Neuronal stem cell (in vitro differentiated cells): ENCODE data around the gene CHN2.

ENCODE experiments used
- DNase-seq: peaks from one replicate; pipeline ENCODE4 v3.0.0-alpha.2; 2013; ENCODE audit warnings: low spot score
- H2AFZ ChIP-seq: one replicate; pipeline ENCODE4 v1.6.1; 2013; ENCODE audit warnings: mild to moderate bottlenecking, low read length, inconsistent platforms
- H2AK5ac ChIP-seq: 2 replicates; pipeline ENCODE4 v1.6.1; 2013; ENCODE audit warnings: low read depth, mild to moderate bottlenecking, inconsistent platforms, low read length, moderate library complexity, mixed read lengths
- H2BK120ac ChIP-seq: 2 replicates; pipeline ENCODE4 v1.6.1; 2013; ENCODE audit warnings: low read depth, mild to moderate bottlenecking, inconsistent platforms, low read length, moderate library complexity, mixed read lengths
- H2BK12ac ChIP-seq: one replicate; pipeline ENCODE4 v1.6.1; 2013; ENCODE audit warnings: low read length, inconsistent platforms
- H2BK15ac ChIP-seq: 2 replicates; pipeline ENCODE4 v1.6.1; 2013; ENCODE audit warnings: mild to moderate bottlenecking, low read length, inconsistent platforms, mixed read lengths
- H2BK5ac ChIP-seq: one replicate; pipeline ENCODE4 v1.6.1; 2013; ENCODE audit warnings: inconsistent platforms, mild to moderate bottlenecking, low read length, moderate library complexity
- H3K14ac ChIP-seq: one replicate; pipeline ENCODE4 v1.6.1; 2013; ENCODE audit warnings: low read length, inconsistent platforms
- H3K18ac ChIP-seq: 2 replicates; pipeline ENCODE4 v1.6.1; 2013; ENCODE audit warnings: low read length, inconsistent platforms
- H3K23ac ChIP-seq: 2 replicates; pipeline ENCODE4 v1.6.1; 2013; ENCODE audit warnings: low read depth, mild to moderate bottlenecking, mixed read lengths, low read length, inconsistent platforms; ENCODE audit not compliant: poor library complexity
- H3K27ac ChIP-seq: replicated peaks from 3 replicates; pipeline ENCODE4 v1.5.1; 2013; ENCODE audit warnings: low read length, inconsistent platforms
- H3K27me3 ChIP-seq, 3 experiments: 2 replicates each; pipeline ENCODE4 v1.6.1; 2013; ENCODE audit warnings: low read length in 3 of 3, mild to moderate bottlenecking in 2 of 3, inconsistent platforms in 1 of 3, low read depth in 1 of 3, mixed read lengths in 1 of 3, moderate library complexity in 1 of 3; ENCODE audit not compliant: control insufficient read depth in 3 of 3, insufficient read depth in 3 of 3
- H3K36me3 ChIP-seq, 2 donors: replicated peaks in 1 of 2; 2 replicates each; pipeline ENCODE4 v1.6.1; 2013; ENCODE audit warnings: low read length in 2 of 2; ENCODE audit not compliant: control insufficient read depth in 2 of 2, insufficient read depth in 2 of 2
- H3K4ac ChIP-seq: 2 replicates; pipeline ENCODE4 v1.6.1; 2013; ENCODE audit warnings: inconsistent platforms, mild to moderate bottlenecking, low read length, moderate library complexity
- H3K4me1 ChIP-seq, 2 donors: 1 replicate in 1 of 2; 2 replicates in 1 of 2; pipeline ENCODE4 v1.6.1; 2013; ENCODE audit warnings: low read length in 2 of 2, low read depth in 1 of 2; ENCODE audit not compliant: control insufficient read depth in 2 of 2, insufficient read depth in 1 of 2
- H3K4me2 ChIP-seq: one replicate; pipeline ENCODE4 v1.6.1; 2013; ENCODE audit warnings: mild to moderate bottlenecking, low read length, inconsistent platforms; ENCODE audit not compliant: insufficient read depth, poor library complexity, severe bottlenecking
- H3K4me3 ChIP-seq, 2 donors: 2 replicates each; pipeline ENCODE4 v1.5.1; 2013; ENCODE audit warnings: low read length in 2 of 2, mild to moderate bottlenecking in 2 of 2, inconsistent platforms in 1 of 2, moderate library complexity in 1 of 2
- H3K79me1 ChIP-seq: one replicate; pipeline ENCODE4 v1.6.1; 2013; ENCODE audit warnings: low read depth, mild to moderate bottlenecking, inconsistent platforms, low read length, moderate library complexity
- H3K9ac ChIP-seq: one replicate; pipeline ENCODE4 v1.6.1; 2013; ENCODE audit warnings: mild to moderate bottlenecking, low read depth, low read length, inconsistent platforms; ENCODE audit not compliant: poor library complexity
- H3K9me3 ChIP-seq, 2 donors: replicated peaks in 1 of 2; 2 replicates each; pipeline versions ENCODE3 to v1.6.1; 2013; ENCODE audit warnings: low read length in 2 of 2, mild to moderate bottlenecking in 2 of 2, inconsistent platforms in 1 of 2, low read depth in 1 of 2, mixed read lengths in 1 of 2, moderate library complexity in 1 of 2; ENCODE audit not compliant: control insufficient read depth in 2 of 2, insufficient read depth in 1 of 2
- H4K8ac ChIP-seq: one replicate; pipeline ENCODE4 v1.6.1; 2013; ENCODE audit warnings: low read depth, mild to moderate bottlenecking, inconsistent platforms, low read length, moderate library complexity
- H4K91ac ChIP-seq: one replicate; pipeline ENCODE4 v1.6.1; 2013; ENCODE audit warnings: low read length, low read depth, mild to moderate bottlenecking, inconsistent platforms; ENCODE audit not compliant: poor library complexity
- WGBS, 2 donors: extraction: QIAGEN DNeasy Blood & Tissue Kit; methylation state at CpG; one replicate each; pipeline ENCODE4 v1.1.7; 2013; ENCODE audit warnings: missing lambda C conversion rate in 2 of 2, mixed read lengths in 1 of 2; ENCODE audit not compliant: insufficient read length in 2 of 2, insufficient replicate concordance in 1 of 2; ENCODE audit errors: extremely low coverage in 2 of 2; 5-methylcytosine and 5-hydroxymethylcytosine counted together

The CHN2 gene

GRCh38 chr7:29471444-29472138, 277.0 kb downstream of the CHN2 start:
- H4K8ac ChIP-seq, result no peak overlapping the region
- H3K4me2 ChIP-seq, result no peak overlapping the region
- H3K27ac ChIP-seq, result no peak overlapping the region
- H3K4ac ChIP-seq, result no peak overlapping the region
- no CpG with 5 or more reads among the region's 13 CpGs for WGBS, 2 donors
- H3K18ac ChIP-seq, result no peak overlapping the region
- H3K23ac ChIP-seq, result no peak overlapping the region
- no peak overlapping the region for H4K91ac ChIP-seq
- no peak overlapping the region for H2BK5ac ChIP-seq
- H3K14ac ChIP-seq, result no peak overlapping the region
- H3K27me3 ChIP-seq, result peaks cover 0 to 27% (median 0%) of the 10 kb centered on the region in 3 experiments
- no peaks in the 10 kb centered on the region for H3K36me3 ChIP-seq
- no peak overlapping the region for H3K9ac ChIP-seq
- H2AK5ac ChIP-seq, result no peak overlapping the region
- DNase-seq, result no peak
- H3K4me3 ChIP-seq, result no peak overlapping the region
- no peak overlapping the region for H2BK12ac ChIP-seq
- H3K79me1 ChIP-seq, result no peaks in the 10 kb centered on the region
- H3K4me1 ChIP-seq, result no peaks in the 10 kb centered on the region
- no peak overlapping the region for H2BK120ac ChIP-seq
- H3K9me3 ChIP-seq, result no peaks in the 10 kb centered on the region
- no peak overlapping the region for H2BK15ac ChIP-seq
- no peak overlapping the region for H2AFZ ChIP-seq

- Histone ChIP-seq H3K79me1 (no peaks in the 10 kb centered on the region), H2BK120ac (no peak overlapping the region), H3K36me3 (no peaks in the 10 kb centered on the region), H2BK5ac (no peak overlapping the region), H2BK15ac (no peak overlapping the region), H3K9me3 (no peaks in the 10 kb centered on the region), H3K27ac (no peak overlapping the region), H3K9ac (no peak overlapping the region), H4K91ac (no peak overlapping the region), H3K27me3 (peaks cover 0 to 37% (median 0%) of the 10 kb centered on the region in 3 experiments), H2BK12ac (no peak overlapping the region), H3K18ac (no peak overlapping the region), H3K14ac (no peak overlapping the region), H3K4me1 (peaks cover 20 to 25% of the 10 kb centered on the region in 2 donors), H3K4ac (no peak overlapping the region), H2AFZ (no peak overlapping the region), H4K8ac (no peak overlapping the region), H3K23ac (no peak overlapping the region), H3K4me3 (no peak overlapping the region), H3K4me2 (no peak overlapping the region), H2AK5ac (no peak overlapping the region)
- DNase-seq, result no peak
- WGBS, 2 donors, result no CpG with 5 or more reads among the region's 4 CpGs
Measured at GRCh38 chr7:29476916-29477315, 282.3 kb downstream of the CHN2 start.

- peaks cover 20 to 28% of the 10 kb centered on the region in 2 donors for H3K4me1 ChIP-seq
- H3K9me3 ChIP-seq, result no peaks in the 10 kb centered on the region
- no peak overlapping the region for H4K91ac ChIP-seq
- H3K27me3 ChIP-seq, result peaks cover 0 to 27% (median 0%) of the 10 kb centered on the region in 3 experiments
- H2BK12ac ChIP-seq, result no peak overlapping the region
- no peak overlapping the region for H3K9ac ChIP-seq
- no peak overlapping the region for H2BK120ac ChIP-seq
- no peak overlapping the region for H2AK5ac ChIP-seq
- no peak overlapping the region for H3K14ac ChIP-seq
- H2AFZ ChIP-seq, result no peak overlapping the region
- 100% methylated on average over 1 of the region's 3 CpGs for WGBS, 2 donors
- no peak for DNase-seq
- no peak overlapping the region for H4K8ac ChIP-seq
- no peak overlapping the region for H2BK15ac ChIP-seq
- H3K27ac ChIP-seq, result no peak overlapping the region
- no peaks in the 10 kb centered on the region for H3K36me3 ChIP-seq
- no peak overlapping the region for H3K4ac ChIP-seq
- H3K79me1 ChIP-seq, result no peaks in the 10 kb centered on the region
- H3K18ac ChIP-seq, result no peak overlapping the region
- no peak overlapping the region for H3K4me2 ChIP-seq
- H3K4me3 ChIP-seq, result no peak overlapping the region
- no peak overlapping the region for H3K23ac ChIP-seq
- H2BK5ac ChIP-seq, result no peak overlapping the region
Measured at GRCh38 chr7:29478226-29478625, 283.7 kb downstream of the CHN2 start.

- Histone ChIP-seq H2BK5ac (no peak overlapping the region), H3K4me1 (peaks cover 22 to 28% of the 10 kb centered on the region in 2 donors)
- WGBS, 2 donors, result no CpG with 5 or more reads among the region's 4 CpGs
Measured at GRCh38 chr7:29478687-29479240, 284.2 kb downstream of the CHN2 start.

More at GRCh38 chr7:29478687-29479240, 284.2 kb downstream of the CHN2 start:
- Histone ChIP-seq H3K23ac (no peak overlapping the region), H3K4me3 (no peak overlapping the region), H2BK120ac (no peak overlapping the region), H3K27ac (no peak overlapping the region), H4K8ac (no peak overlapping the region), H3K14ac (no peak overlapping the region), H3K79me1 (no peaks in the 10 kb centered on the region), H3K4me2 (no peak overlapping the region), H3K9me3 (no peaks in the 10 kb centered on the region), H3K36me3 (no peaks in the 10 kb centered on the region), H2AK5ac (no peak overlapping the region), H2BK12ac (no peak overlapping the region), H2AFZ (no peak overlapping the region), H3K9ac (no peak overlapping the region), H2BK15ac (no peak overlapping the region), H3K27me3 (peaks cover 0 to 27% (median 0%) of the 10 kb centered on the region in 3 experiments), H4K91ac (no peak overlapping the region), H3K4ac (no peak overlapping the region), H3K18ac (no peak overlapping the region)
- DNase-seq, result no peak
